Gastrocnemius medialis (tissue), 4 donors: ENCODE results near the gene MSL1.

Experiments
- POLR2A ChIP-seq, 2 donors: fragments of 450-650 bp; IDR thresholded peaks; one replicate each; pipeline ENCODE4 v1.6.1; 2017; ENCODE audit warnings: antibody characterized with exemption in 2 of 2, mild to moderate bottlenecking in 2 of 2, moderate library complexity in 2 of 2
- TF ChIP-seq, protein P1 (sequence below), 5 experiments: fragments of 450-650 bp in 3 of 5; fragments of 200-600 bp in 2 of 5; sonication (generic) in 2 of 5; IDR thresholded peaks in 4 of 5; conservative IDR thresholded peaks in 1 of 5; 1 replicate in 4 of 5; 2 replicates in 1 of 5; pipeline ENCODE4 v1.5.1; 2016 to 2019; ENCODE audit warnings: antibody characterized with exemption in 5 of 5, mild to moderate bottlenecking in 3 of 5, moderate library complexity in 3 of 5

DNA sequence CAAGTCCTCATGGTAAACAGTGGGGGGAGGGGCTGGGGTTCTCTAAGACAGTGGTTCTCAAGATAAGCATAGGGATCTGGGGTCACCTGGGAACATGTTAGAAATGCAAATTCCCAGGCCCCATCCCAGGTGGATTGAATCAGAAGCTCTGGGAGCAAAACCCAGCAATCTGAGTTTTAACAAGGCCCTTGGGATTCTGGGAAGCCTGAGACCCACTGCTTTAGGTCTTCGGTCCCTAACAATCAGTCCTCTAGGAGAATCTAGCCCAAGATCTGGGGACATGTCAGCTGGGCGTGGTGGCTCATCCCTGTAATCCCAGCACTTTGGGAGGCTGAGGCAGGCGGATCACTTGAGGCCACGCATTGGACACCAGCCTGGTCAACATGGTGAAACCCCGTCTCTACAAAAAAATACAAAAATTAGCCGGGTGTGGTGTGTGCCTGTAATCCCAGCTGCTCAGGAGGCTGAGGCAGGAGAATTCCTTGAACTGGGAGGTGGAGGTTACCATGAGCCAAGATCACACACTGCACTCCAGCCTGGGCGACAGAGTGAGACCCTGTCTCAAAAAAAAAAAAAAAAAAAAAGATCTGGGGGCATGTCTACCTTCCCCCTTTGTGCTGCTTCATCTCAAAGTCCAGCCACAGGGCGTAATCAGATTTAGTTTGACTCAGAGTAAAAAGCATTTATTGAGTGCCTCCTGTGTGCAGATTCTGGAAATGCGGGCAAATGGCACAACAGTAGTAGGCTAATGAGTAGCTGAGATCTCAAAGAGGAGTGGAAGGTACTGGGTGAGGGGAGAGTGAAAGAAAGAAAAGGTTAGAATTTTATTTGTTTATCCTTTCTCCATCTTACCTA lies 12.6 kb upstream of the MSL1 start:
- TF ChIP-seq, protein P1, sequence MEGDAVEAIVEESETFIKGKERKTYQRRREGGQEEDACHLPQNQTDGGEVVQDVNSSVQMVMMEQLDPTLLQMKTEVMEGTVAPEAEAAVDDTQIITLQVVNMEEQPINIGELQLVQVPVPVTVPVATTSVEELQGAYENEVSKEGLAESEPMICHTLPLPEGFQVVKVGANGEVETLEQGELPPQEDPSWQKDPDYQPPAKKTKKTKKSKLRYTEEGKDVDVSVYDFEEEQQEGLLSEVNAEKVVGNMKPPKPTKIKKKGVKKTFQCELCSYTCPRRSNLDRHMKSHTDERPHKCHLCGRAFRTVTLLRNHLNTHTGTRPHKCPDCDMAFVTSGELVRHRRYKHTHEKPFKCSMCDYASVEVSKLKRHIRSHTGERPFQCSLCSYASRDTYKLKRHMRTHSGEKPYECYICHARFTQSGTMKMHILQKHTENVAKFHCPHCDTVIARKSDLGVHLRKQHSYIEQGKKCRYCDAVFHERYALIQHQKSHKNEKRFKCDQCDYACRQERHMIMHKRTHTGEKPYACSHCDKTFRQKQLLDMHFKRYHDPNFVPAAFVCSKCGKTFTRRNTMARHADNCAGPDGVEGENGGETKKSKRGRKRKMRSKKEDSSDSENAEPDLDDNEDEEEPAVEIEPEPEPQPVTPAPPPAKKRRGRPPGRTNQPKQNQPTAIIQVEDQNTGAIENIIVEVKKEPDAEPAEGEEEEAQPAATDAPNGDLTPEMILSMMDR (IDR thresholded peaks at IDR 0.05 in 4 of 5, conservative IDR thresholded peaks at IDR 0.05 in 1 of 5), result no peak
- no peak for TF ChIP-seq POLR2A (IDR thresholded peaks at IDR 0.05)
